Endothelial cell of umbilical vein (primary cell): Measurements from ENCODE around the gene FUBP3. TPM values are rescaled to one million over a fixed set of nuclear protein-coding genes. Genes with fewer than 3 reads are reported as not detected.
A peak's percentile ranks its signal among the peaks of the same experiment; 100 is the strongest.

Experiments used
- BruUV-seq: library from RNA; stranded (reverse); fragments of 400-500 nt; replicated peaks from 2 replicates; lab custom pipeline; 2021; lab: Mats Ljungman, UMichigan
- CTCF ChIA-PET: fragments of 300-600, 350-600 bp; sonication (Branson Sonifier 250); formaldehyde crosslinking; loops from one replicate; lab custom pipeline; 2021; ENCODE audit warnings: antibody characterized with exemption, inconsistent platforms; lab: Charles Lee
- POLR2A ChIA-PET: fragments of 300-600, 350-600 bp; sonication (Branson Sonifier 250); formaldehyde crosslinking; loops from one replicate; lab custom pipeline; 2021; ENCODE audit warnings: antibody characterized with exemption, inconsistent platforms; lab: Charles Lee
- DNase-seq: peaks from one replicate; pipeline ENCODE4 v3.0.0-alpha.2; 2011; ENCODE audit warnings: low read depth, low spot score
- FAIRE-seq: peaks from 2 replicates; lab custom pipeline; 2011; peaks lifted over from hg19 to GRCh38; lab: Jason Lieb, UNC
- H2AFZ ChIP-seq: 2 replicates; pipeline ENCODE4 v1.6.0; 2012; ENCODE audit warnings: low read depth, low read length, control low read depth, inconsistent platforms
- H3K27ac ChIP-seq: 2 replicates; pipeline ENCODE4 v1.5.1; 2011; ENCODE audit warnings: low read depth, mild to moderate bottlenecking, control low read depth, low read length, moderate library complexity; ENCODE audit not compliant: insufficient read depth
- H3K27me3 ChIP-seq, 2 experiments: 2 replicates each; pipeline versions ENCODE4 v1.6.0 to v1.6.1; 2011; ENCODE audit warnings: low read length in 2 of 2, mixed read lengths in 1 of 2; ENCODE audit not compliant: control insufficient read depth in 2 of 2, insufficient read depth in 2 of 2
- H3K36me3 ChIP-seq, 2 experiments: 2 replicates in 1 of 2; 3 replicates in 1 of 2; pipeline ENCODE4 v1.5.1; 2011; ENCODE audit warnings: low read length in 2 of 2, mild to moderate bottlenecking in 1 of 2, moderate library complexity in 1 of 2; ENCODE audit not compliant: control insufficient read depth in 2 of 2, insufficient read depth in 2 of 2; ENCODE audit errors: extremely low read depth in 1 of 2
- H3K4me1 ChIP-seq: 3 replicates; pipeline ENCODE4 v1.5.1; 2011; ENCODE audit warnings: mild to moderate bottlenecking, low read length; ENCODE audit not compliant: control insufficient read depth, insufficient read depth; ENCODE audit errors: extremely low read depth
- H3K4me2 ChIP-seq: 2 replicates; pipeline ENCODE4 v1.6.1; 2011; ENCODE audit warnings: low read length, control low read depth, mixed read lengths; ENCODE audit not compliant: insufficient read depth
- H3K4me3 ChIP-seq, 3 experiments: fragments of 200-600 bp in 1 of 3; sonication (generic), shearing (Covaris generic) in 1 of 3; replicated peaks in 1 of 3; 2 replicates each; pipeline ENCODE4 v1.5.1; 2011 to 2016; ENCODE audit warnings: control low read depth in 3 of 3, low read length in 3 of 3, mild to moderate bottlenecking in 2 of 3, inconsistent platforms in 1 of 3, low read depth in 1 of 3, moderate library complexity in 1 of 3; ENCODE audit not compliant: insufficient read depth in 1 of 3
- H3K79me2 ChIP-seq: 2 replicates; pipeline ENCODE4 v1.6.0; 2012; ENCODE audit warnings: low read length, inconsistent platforms; ENCODE audit not compliant: control insufficient read depth, insufficient read depth
- H3K9ac ChIP-seq: replicated peaks from 2 replicates; pipeline ENCODE3; 2011; ENCODE audit warnings: low read length, control low read depth; ENCODE audit not compliant: insufficient read depth; ENCODE audit errors: extremely low read depth
- H3K9me1 ChIP-seq: replicated peaks from 3 replicates; pipeline ENCODE4 v1.6.0; 2011; ENCODE audit warnings: mild to moderate bottlenecking, low read length; ENCODE audit not compliant: control insufficient read depth, insufficient read depth; ENCODE audit errors: extremely low read depth
- H3K9me3 ChIP-seq: replicated peaks from 2 replicates; pipeline ENCODE4 v1.5.1; 2012; ENCODE audit warnings: low read length, inconsistent platforms; ENCODE audit not compliant: control insufficient read depth, insufficient read depth
- H4K20me1 ChIP-seq: replicated peaks from 2 replicates; pipeline ENCODE3; 2011; ENCODE audit warnings: mild to moderate bottlenecking, low read length; ENCODE audit not compliant: control insufficient read depth, insufficient read depth; ENCODE audit errors: extremely low read depth
- EZH2 ChIP-seq: IDR thresholded peaks from 2 replicates; pipeline ENCODE4 v1.6.1; 2012; ENCODE audit warnings: borderline replicate concordance, low read depth, mild to moderate bottlenecking, moderate library complexity, low read length, inconsistent platforms; ENCODE audit not compliant: severe bottlenecking
- GATA2 ChIP-seq: IDR thresholded peaks from 2 replicates; pipeline ENCODE4 v1.7.0; 2011; ENCODE audit warnings: low read depth, mild to moderate bottlenecking, moderate library complexity, mixed read lengths, low read length; ENCODE audit not compliant: insufficient read length, insufficient read depth
- JUN ChIP-seq: IDR thresholded peaks from 2 replicates; pipeline ENCODE4 v1.6.1; 2011; ENCODE audit warnings: borderline replicate concordance, low read depth; ENCODE audit not compliant: insufficient read length, insufficient read depth
- dilution Hi-C: fragments of 300-500 bp; cut with MboI; formaldehyde crosslinking; loops from one replicate; pipeline ENCODE4 v1.15.0; 2019; ENCODE audit warnings: low sequenced_read_pairs; ENCODE audit not compliant: extremely low pct_ligation_motif_present
- intact Hi-C: fragments of 100-400 bp; cut with micrococcal nuclease; formaldehyde crosslinking; loops from one replicate; pipeline ENCODE4 v1.10.0; 2022
- polyA plus RNA-seq, 4 experiments: library from polyadenylated mRNA; depleted of rRNA in 3 of 4; stranded (reverse) in 3 of 4; unstranded in 1 of 4; fragments of >200 nt; gene quantifications; 2 replicates each; pipeline versions ENCODE4 v1.2.1 to v1.2.3, GENCODE V29; 2011 to 2012; ENCODE audit warnings: missing spikeins in 1 of 4
- total RNA-seq: library from RNA; stranded (reverse); gene quantifications from 2 replicates; pipeline ENCODE4 v1.2.3, GENCODE V29; 2021

The FUBP3 gene
- total and polyA plus RNA-seq, 2 donors (not counting 3 experiments of a cell fraction or from before 2014, with no cell fraction given): 19.4 to 50.9 TPM

- no peaks in the 10 kb centered on the region for H3K36me3 ChIP-seq
- no peaks in the 10 kb centered on the region for H3K9me1 ChIP-seq
- DNase-seq (no peak), FAIRE-seq (no peak)
- POLR2A ChIA-PET: interaction anchor here (0.6 kb wide), 1 partner anchor 152 kb away, joined by 3 read pairs; no protein-coding TSS in a partner anchor
- peaks cover 66 to 71% of the 10 kb centered on the region in 2 experiments for H3K27me3 ChIP-seq
- no peak overlapping the region for H3K27ac ChIP-seq
- no peaks in the 10 kb centered on the region for H3K9me3 ChIP-seq
- no peak overlapping the region for H2AFZ ChIP-seq
- H4K20me1 ChIP-seq: no peaks in the 10 kb centered on the region
- no peaks in the 10 kb centered on the region for H3K4me1 ChIP-seq
- TF ChIP-seq EZH2 (peak; percentile 89), JUN (no peak)
- no peak overlapping the region for H3K9ac ChIP-seq
- intact Hi-C loops (no loop called here), dilution Hi-C loops (no loop called here)
- BruUV-seq: no TSS peak
- no peak overlapping the region for H3K4me3 ChIP-seq
- no peak overlapping the region for H3K4me2 ChIP-seq
- H3K79me2 ChIP-seq: no peaks in the 10 kb centered on the region
- CTCF ChIA-PET: interaction anchor here (1.0 kb wide), 1 partner anchor 17 kb away, joined by 4 read pairs; no protein-coding TSS in a partner anchor
Observed at GRCh38 chr9:130666393-130667119, 87.2 kb downstream of the FUBP3 start.

- H3K4me1 ChIP-seq: no peaks in the 10 kb centered on the region
- BruUV-seq: no TSS peak
- no peak overlapping the region for H3K4me3 ChIP-seq
- H3K27me3 ChIP-seq: peaks cover 61 to 65% of the 10 kb centered on the region in 2 experiments
- H3K4me2 ChIP-seq: no peak overlapping the region
- no peaks in the 10 kb centered on the region for H4K20me1 ChIP-seq
- no peak overlapping the region for H3K27ac ChIP-seq
- no peak overlapping the region for H2AFZ ChIP-seq
- dilution Hi-C loops (no loop called here), intact Hi-C loops (no loop called here)
- CTCF ChIA-PET: interaction anchor here (1.2 kb wide), 1 partner anchor 16 kb away, joined by 3 read pairs; no protein-coding TSS in a partner anchor
- POLR2A ChIA-PET: no interaction called here
- FAIRE-seq: no peak
- no peak overlapping the region for H3K9ac ChIP-seq
- no peaks in the 10 kb centered on the region for H3K36me3 ChIP-seq
- no peaks in the 10 kb centered on the region for H3K9me3 ChIP-seq
- no peaks in the 10 kb centered on the region for H3K9me1 ChIP-seq
- no peaks in the 10 kb centered on the region for H3K79me2 ChIP-seq
- DNase-seq: no peak
- TF ChIP-seq GATA2 (no peak), EZH2 (no peak), JUN (no peak)
Observed at GRCh38 chr9:130667120-130667435, 87.7 kb downstream of the FUBP3 start.
